Gastrocnemius medialis (tissue), 4 donors: ENCODE results near the gene MYL12B. TPM values are rescaled to one million over a fixed set of nuclear protein-coding genes. Genes with fewer than 3 reads are reported as not detected.

ENCODE experiments used
- ATAC-seq, 2 donors: fragments of 150-250 bp; one replicate each; pipeline ENCODE4 v1.9.1; 2016
- DNase-seq, 2 donors: peaks; one replicate each; pipeline ENCODE4 v3.0.0-alpha.2; 2019
- H3K27ac ChIP-seq, 4 donors: fragments of 200-600 bp; sonication (generic); 1 replicate in 1 of 4; 2 replicates in 3 of 4; pipeline ENCODE4 v1.5.1; 2016 to 2018; ENCODE audit warnings: mild to moderate bottlenecking in 2 of 4, moderate library complexity in 1 of 4
- H3K27me3 ChIP-seq, 3 donors: fragments of 200-600 bp; sonication (generic) in 2 of 3; 1 replicate in 1 of 3; 2 replicates in 2 of 3; pipeline versions ENCODE4 v1.5.1 to v1.6.0; 2016 to 2019; ENCODE audit warnings: mild to moderate bottlenecking in 1 of 3, moderate library complexity in 1 of 3
- H3K36me3 ChIP-seq, 2 donors: fragments of 200-600 bp; sonication (generic) in 1 of 2; one replicate each; pipeline ENCODE4 v1.5.1; 2017 to 2018
- H3K4me1 ChIP-seq, 2 donors: fragments of 200-600 bp; sonication (generic) in 1 of 2; one replicate each; pipeline ENCODE4 v1.5.1; 2016 to 2017; ENCODE audit warnings: mild to moderate bottlenecking in 2 of 2
- H3K4me3 ChIP-seq, 4 donors: fragments of 200-600 bp; sonication (generic) in 3 of 4; 1 replicate in 1 of 4; 2 replicates in 3 of 4; pipeline ENCODE4 v1.5.1; 2016 to 2019; ENCODE audit warnings: mild to moderate bottlenecking in 2 of 4
- H3K9me3 ChIP-seq, 3 donors: fragments of 200-600 bp; sonication (generic) in 2 of 3; 1 replicate in 1 of 3; 2 replicates in 2 of 3; pipeline ENCODE4 v1.5.1; 2016 to 2019
- CTCF ChIP-seq, 5 experiments: fragments of 450-650 bp in 3 of 5; fragments of 200-600 bp in 2 of 5; sonication (generic) in 2 of 5; IDR thresholded peaks in 4 of 5; conservative IDR thresholded peaks in 1 of 5; 1 replicate in 4 of 5; 2 replicates in 1 of 5; pipeline ENCODE4 v1.5.1; 2016 to 2019; ENCODE audit warnings: antibody characterized with exemption in 5 of 5, mild to moderate bottlenecking in 3 of 5, moderate library complexity in 3 of 5
- POLR2A ChIP-seq, 2 donors: fragments of 450-650 bp; IDR thresholded peaks; one replicate each; pipeline ENCODE4 v1.6.1; 2017; ENCODE audit warnings: antibody characterized with exemption in 2 of 2, mild to moderate bottlenecking in 2 of 2, moderate library complexity in 2 of 2
- in situ Hi-C, 4 donors: fragments of 200-750 bp; cut with MboI; loops; one replicate each; pipeline versions ENCODE4 v1.15.0 to v1.8.0; 2017; ENCODE audit warnings: low sequenced_read_pairs in 4 of 4
- intact Hi-C: fragments of 100-400 bp; cut with DNase I; formaldehyde crosslinking; loops from one replicate; pipeline ENCODE4 v1.15.1; 2023; ENCODE audit warnings: low total_unique reads
- total RNA-seq, 4 donors: library from RNA; depleted of rRNA; stranded (reverse); fragments of >200 nt; gene quantifications; one replicate each; pipeline versions ENCODE4 v1.1.0 to v1.2.3, GENCODE V29; 2016

Gene MYL12B
- total RNA-seq, 4 donors from 2014 or later, result 100 to 293 (median 185) TPM

GRCh38 chr18:3248062-3248657 is 13.8 kb upstream of the MYL12B start:
- TF ChIP-seq POLR2A (IDR thresholded peaks at IDR 0.05), result no peak
- no peak for TF ChIP-seq CTCF (IDR thresholded peaks at IDR 0.05 in 4 of 5, conservative IDR thresholded peaks at IDR 0.05 in 1 of 5)
- no peaks in the 10 kb centered on the region for H3K9me3 ChIP-seq
- H3K4me1 ChIP-seq, result peaks cover 44 to 62% of the 10 kb centered on the region in 2 donors
- no peaks in the 10 kb centered on the region for H3K27me3 ChIP-seq
- in situ Hi-C loops, result loop anchor here (5.0 to 25.0 kb wide), 7 partner anchors 83 to 486 kb away; partner anchors contain the start of gene LPIN2 (in 1 of the 4)
- intact Hi-C loops, result loop anchor here (1.0 to 5.0 kb wide), 2 partner anchors 36 to 201 kb away; no protein-coding TSS in a partner anchor
- H3K36me3 ChIP-seq, result no peaks in the 10 kb centered on the region
- DNase-seq (peak; percentile 55 to 87), ATAC-seq (peak; percentile 34 to 44)
- H3K4me3 ChIP-seq, result peak overlapping the region; percentile 84 to 98 (median 94)
- peak overlapping the region; percentile 99 for H3K27ac ChIP-seq

- TF ChIP-seq POLR2A (IDR thresholded peaks at IDR 0.05) (peak; percentile 68), CTCF (IDR thresholded peaks at IDR 0.05 in 4 of 5, conservative IDR thresholded peaks at IDR 0.05 in 1 of 5) (no peak)
- DNase-seq (peak; percentile 38 to 57), ATAC-seq (peak; percentile 29 to 31)
- H3K27ac ChIP-seq, result peak overlapping the region; percentile 99
- in situ Hi-C loops, result loop anchor here (5.0 to 25.0 kb wide), 7 partner anchors 84 to 487 kb away; partner anchors contain the start of gene LPIN2 (in 1 of the 4)
- no peaks in the 10 kb centered on the region for H3K9me3 ChIP-seq
- peaks cover 46 to 62% of the 10 kb centered on the region in 2 donors for H3K4me1 ChIP-seq
- H3K27me3 ChIP-seq, result no peaks in the 10 kb centered on the region
- H3K36me3 ChIP-seq, result peaks cover 0 to 6% of the 10 kb centered on the region in 2 donors
- peak overlapping the region; percentile 84 to 98 (median 94) for H3K4me3 ChIP-seq
- intact Hi-C loops, result loop anchor here (1.0 to 5.0 kb wide), 2 partner anchors 37 to 200 kb away; no protein-coding TSS in a partner anchor
Observed at GRCh38 chr18:3248658-3249359, 13.1 kb upstream of the MYL12B start.

- Histone ChIP-seq H3K27me3 (no peaks in the 10 kb centered on the region), H3K27ac (peak overlapping the region; percentile 99), H3K9me3 (no peaks in the 10 kb centered on the region), H3K36me3 (peaks cover 2 to 23% of the 10 kb centered on the region in 2 donors), H3K4me3 (peak overlapping the region; percentile 16 to 98 (median 32)), H3K4me1 (peaks cover 58 to 64% of the 10 kb centered on the region in 2 donors)
- no peak for ATAC-seq
- intact Hi-C loops (loop anchor here (10.0 kb wide), 1 partner anchor 596 kb away; the partner anchor contains the start of gene SMCHD1), in situ Hi-C loops (loop anchor here in 1 of 4 donors (25.0 kb wide), 1 partner anchor 688 kb away; the partner anchor contains the start of genes METTL4 and NDC80)
- DNase-seq, result no peak
- no peak for TF ChIP-seq POLR2A (IDR thresholded peaks at IDR 0.05)
- TF ChIP-seq CTCF (IDR thresholded peaks at IDR 0.05 in 4 of 5, conservative IDR thresholded peaks at IDR 0.05 in 1 of 5), result no peak
Observed at GRCh38 chr18:3250237-3251107, 11.5 kb upstream of the MYL12B start.

- intact Hi-C loops (loop anchor here (10.0 kb wide), 1 partner anchor 597 kb away; the partner anchor contains the start of gene SMCHD1), in situ Hi-C loops (loop anchor here in 1 of 4 donors (25.0 kb wide), 1 partner anchor 689 kb away; the partner anchor contains the start of genes METTL4 and NDC80)
- ATAC-seq, result no peak
- Histone ChIP-seq H3K9me3 (no peaks in the 10 kb centered on the region), H3K27ac (peak overlapping the region; percentile 99), H3K27me3 (no peaks in the 10 kb centered on the region), H3K4me1 (peaks cover 67 to 74% of the 10 kb centered on the region in 2 donors), H3K4me3 (peak overlapping the region; percentile 4 to 98 (median 32)), H3K36me3 (peaks cover 2 to 32% of the 10 kb centered on the region in 2 donors)
- TF ChIP-seq CTCF (IDR thresholded peaks at IDR 0.05 in 4 of 5, conservative IDR thresholded peaks at IDR 0.05 in 1 of 5), result no peak
- no peak for TF ChIP-seq POLR2A (IDR thresholded peaks at IDR 0.05)
- DNase-seq, result no peak
Observed at GRCh38 chr18:3251249-3251962, 10.5 kb upstream of the MYL12B start.
